GM23338 (cell line): Measurements from ENCODE around the gene OGFOD2.

Source experiments
- CTCF ChIP-seq, 2 experiments: fragments of 200-600 bp in 1 of 2; sonication (generic) in 1 of 2; conservative IDR thresholded peaks; 2 replicates each; pipeline versions ENCODE4 v1.5.1 to v1.6.1; 2016 to 2017; ENCODE audit warnings: antibody characterized with exemption in 2 of 2, low read depth in 2 of 2, mild to moderate bottlenecking in 2 of 2, moderate library complexity in 1 of 2
- EZH2 ChIP-seq: fragments of 200-600 bp; sonication (generic); IDR thresholded peaks from one replicate; pipeline ENCODE4 v1.8.0; 2017; ENCODE audit warnings: antibody characterized with exemption, mild to moderate bottlenecking, low read depth; ENCODE audit not compliant: unreplicated experiment
- POLR2AphosphoS5 ChIP-seq: IDR thresholded peaks from 2 replicates; pipeline ENCODE4 v1.6.1; 2016; ENCODE audit warnings: antibody characterized with exemption, low read depth

GRCh38 chr12:122949816-122950675 lies 25.0 kb upstream of the OGFOD2 start:
- TF ChIP-seq CTCF (conservative IDR thresholded peaks at IDR 0.05; ENCODE audit: low read depth in 2 of 2): no peak
- TF ChIP-seq POLR2AphosphoS5: no peak
- no peak for TF ChIP-seq EZH2
